ENCODE measurements around the gene CACTIN. TPM values are rescaled to one million over a fixed set of nuclear protein-coding genes. Genes with fewer than 3 reads are reported as not detected.

Gene CACTIN
- polyA plus RNA-seq, 1 of the 3 experiments (the other 2 are of a cell fraction): 36.4 TPM

DNA sequence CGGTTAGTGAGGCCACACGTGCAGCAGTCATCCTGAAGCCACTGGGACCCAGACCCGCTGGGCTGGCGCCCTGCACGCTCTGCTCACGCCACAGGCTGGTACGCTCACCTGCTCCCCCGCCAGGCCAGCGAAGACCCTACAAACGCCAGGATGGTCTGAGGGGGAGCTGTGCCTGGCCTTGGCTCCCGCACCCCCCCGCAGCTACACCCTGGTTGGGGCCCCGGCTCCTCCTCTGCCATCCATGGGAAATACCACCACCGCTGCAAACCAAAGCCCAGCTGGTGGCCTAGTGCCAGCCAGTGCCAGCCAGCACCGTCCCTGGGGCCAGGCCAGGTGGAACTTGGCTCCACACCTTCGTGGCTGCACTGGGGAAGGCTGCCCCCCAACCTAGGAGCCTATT, 23.3 kb upstream of the CACTIN start:
- DNase-seq: no peak
- Histone ChIP-seq H4K20me1 (ENCODE audit: insufficient read depth) (no peaks in the 10 kb centered on the region), H3F3A (replicated peaks; ENCODE audit: insufficient read depth) (no peaks in the 10 kb centered on the region), H2AFZ (ENCODE audit: low read depth) (no peak overlapping the region), H3K27me3 (ENCODE audit: insufficient read depth) (no peaks in the 10 kb centered on the region), H3K4me1 (ENCODE audit: control insufficient read depth in 1 of 2, insufficient read depth in 2 of 2, low read depth in 1 of 2, low read length in 1 of 2) (no peaks in the 10 kb centered on the region), H3K9me3 (no peaks in the 10 kb centered on the region), H3K9me2 (no peaks in the 10 kb centered on the region), H3K9ac (no peak overlapping the region), H3K79me2 (ENCODE audit: insufficient read depth) (no peaks in the 10 kb centered on the region), H3K36me3 (replicated peaks in 1 of 2; ENCODE audit: control insufficient read depth in 1 of 2, insufficient read depth in 2 of 2, low read length in 1 of 2) (peaks cover 6 to 21% of the 10 kb centered on the region in 2 experiments), H3K4me2 (no peak overlapping the region), H3K27ac (ENCODE audit: low read depth in 2 of 2, low read length in 1 of 2) (no peak overlapping the region), H3K4me3 (ENCODE audit: low read depth in 2 of 2, low read length in 1 of 2) (no peak overlapping the region)
- WGBS (ENCODE audit: low lambda C conversion rate): 96% methylated on average over 15 of the region's 16 CpGs
- ChIA-PET CTCF (interaction anchor here (1.0 to 1.1 kb wide), 2 partner anchors 56 to 63 kb away, joined by 3 read pairs; no protein-coding TSS in a partner anchor), POLR2A (no interaction called here)
- TF ChIP-seq, protein P1, sequence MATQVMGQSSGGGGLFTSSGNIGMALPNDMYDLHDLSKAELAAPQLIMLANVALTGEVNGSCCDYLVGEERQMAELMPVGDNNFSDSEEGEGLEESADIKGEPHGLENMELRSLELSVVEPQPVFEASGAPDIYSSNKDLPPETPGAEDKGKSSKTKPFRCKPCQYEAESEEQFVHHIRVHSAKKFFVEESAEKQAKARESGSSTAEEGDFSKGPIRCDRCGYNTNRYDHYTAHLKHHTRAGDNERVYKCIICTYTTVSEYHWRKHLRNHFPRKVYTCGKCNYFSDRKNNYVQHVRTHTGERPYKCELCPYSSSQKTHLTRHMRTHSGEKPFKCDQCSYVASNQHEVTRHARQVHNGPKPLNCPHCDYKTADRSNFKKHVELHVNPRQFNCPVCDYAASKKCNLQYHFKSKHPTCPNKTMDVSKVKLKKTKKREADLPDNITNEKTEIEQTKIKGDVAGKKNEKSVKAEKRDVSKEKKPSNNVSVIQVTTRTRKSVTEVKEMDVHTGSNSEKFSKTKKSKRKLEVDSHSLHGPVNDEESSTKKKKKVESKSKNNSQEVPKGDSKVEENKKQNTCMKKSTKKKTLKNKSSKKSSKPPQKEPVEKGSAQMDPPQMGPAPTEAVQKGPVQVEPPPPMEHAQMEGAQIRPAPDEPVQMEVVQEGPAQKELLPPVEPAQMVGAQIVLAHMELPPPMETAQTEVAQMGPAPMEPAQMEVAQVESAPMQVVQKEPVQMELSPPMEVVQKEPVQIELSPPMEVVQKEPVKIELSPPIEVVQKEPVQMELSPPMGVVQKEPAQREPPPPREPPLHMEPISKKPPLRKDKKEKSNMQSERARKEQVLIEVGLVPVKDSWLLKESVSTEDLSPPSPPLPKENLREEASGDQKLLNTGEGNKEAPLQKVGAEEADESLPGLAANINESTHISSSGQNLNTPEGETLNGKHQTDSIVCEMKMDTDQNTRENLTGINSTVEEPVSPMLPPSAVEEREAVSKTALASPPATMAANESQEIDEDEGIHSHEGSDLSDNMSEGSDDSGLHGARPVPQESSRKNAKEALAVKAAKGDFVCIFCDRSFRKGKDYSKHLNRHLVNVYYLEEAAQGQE (IDR thresholded peaks at IDR 0.05; ENCODE audit: low read depth, low read length): no peak
- TF ChIP-seq NFIC (IDR thresholded peaks at IDR 0.05; ENCODE audit: borderline replicate concordance) (no peak), TAF1 (IDR thresholded peaks at IDR 0.05; ENCODE audit: borderline replicate concordance, low read depth, low read length) (no peak), RXRA (IDR thresholded peaks at IDR 0.05; ENCODE audit: borderline replicate concordance, low read depth) (no peak), ELF1 (IDR thresholded peaks at IDR 0.05) (no peak), GABPA (IDR thresholded peaks at IDR 0.05; ENCODE audit: low read depth) (no peak), YY1 (IDR thresholded peaks at IDR 0.05; ENCODE audit: low read depth) (no peak), FOXM1 (IDR thresholded peaks at IDR 0.05; ENCODE audit: low read depth) (no peak), RCOR1 (IDR thresholded peaks at IDR 0.05; ENCODE audit: low read length) (no peak), MEF2A (IDR thresholded peaks at IDR 0.05; ENCODE audit: borderline replicate concordance, low read depth) (no peak), JUND (IDR thresholded peaks at IDR 0.05) (no peak), RFX5 (IDR thresholded peaks at IDR 0.05; ENCODE audit: low read length) (no peak), MXI1 (IDR thresholded peaks at IDR 0.05; ENCODE audit: low read depth, low read length) (no peak), SIN3A (IDR thresholded peaks at IDR 0.05; ENCODE audit: borderline replicate concordance, low read depth, low read length) (no peak)
- TF ChIP-seq, protein P2, sequence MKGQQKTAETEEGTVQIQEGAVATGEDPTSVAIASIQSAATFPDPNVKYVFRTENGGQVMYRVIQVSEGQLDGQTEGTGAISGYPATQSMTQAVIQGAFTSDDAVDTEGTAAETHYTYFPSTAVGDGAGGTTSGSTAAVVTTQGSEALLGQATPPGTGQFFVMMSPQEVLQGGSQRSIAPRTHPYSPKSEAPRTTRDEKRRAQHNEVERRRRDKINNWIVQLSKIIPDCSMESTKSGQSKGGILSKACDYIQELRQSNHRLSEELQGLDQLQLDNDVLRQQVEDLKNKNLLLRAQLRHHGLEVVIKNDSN (IDR thresholded peaks at IDR 0.05; ENCODE audit: borderline replicate concordance, low read depth): no peak
- TF ChIP-seq, protein P3, sequence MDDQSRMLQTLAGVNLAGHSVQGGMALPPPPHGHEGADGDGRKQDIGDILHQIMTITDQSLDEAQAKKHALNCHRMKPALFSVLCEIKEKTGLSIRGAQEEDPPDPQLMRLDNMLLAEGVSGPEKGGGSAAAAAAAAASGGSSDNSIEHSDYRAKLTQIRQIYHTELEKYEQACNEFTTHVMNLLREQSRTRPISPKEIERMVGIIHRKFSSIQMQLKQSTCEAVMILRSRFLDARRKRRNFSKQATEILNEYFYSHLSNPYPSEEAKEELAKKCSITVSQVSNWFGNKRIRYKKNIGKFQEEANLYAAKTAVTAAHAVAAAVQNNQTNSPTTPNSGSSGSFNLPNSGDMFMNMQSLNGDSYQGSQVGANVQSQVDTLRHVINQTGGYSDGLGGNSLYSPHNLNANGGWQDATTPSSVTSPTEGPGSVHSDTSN (IDR thresholded peaks at IDR 0.05): no peak
- TF ChIP-seq, protein P4, sequence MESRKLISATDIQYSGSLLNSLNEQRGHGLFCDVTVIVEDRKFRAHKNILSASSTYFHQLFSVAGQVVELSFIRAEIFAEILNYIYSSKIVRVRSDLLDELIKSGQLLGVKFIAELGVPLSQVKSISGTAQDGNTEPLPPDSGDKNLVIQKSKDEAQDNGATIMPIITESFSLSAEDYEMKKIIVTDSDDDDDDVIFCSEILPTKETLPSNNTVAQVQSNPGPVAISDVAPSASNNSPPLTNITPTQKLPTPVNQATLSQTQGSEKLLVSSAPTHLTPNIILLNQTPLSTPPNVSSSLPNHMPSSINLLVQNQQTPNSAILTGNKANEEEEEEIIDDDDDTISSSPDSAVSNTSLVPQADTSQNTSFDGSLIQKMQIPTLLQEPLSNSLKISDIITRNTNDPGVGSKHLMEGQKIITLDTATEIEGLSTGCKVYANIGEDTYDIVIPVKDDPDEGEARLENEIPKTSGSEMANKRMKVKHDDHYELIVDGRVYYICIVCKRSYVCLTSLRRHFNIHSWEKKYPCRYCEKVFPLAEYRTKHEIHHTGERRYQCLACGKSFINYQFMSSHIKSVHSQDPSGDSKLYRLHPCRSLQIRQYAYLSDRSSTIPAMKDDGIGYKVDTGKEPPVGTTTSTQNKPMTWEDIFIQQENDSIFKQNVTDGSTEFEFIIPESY (IDR thresholded peaks at IDR 0.05; ENCODE audit: borderline replicate concordance, low read depth): no peak
- TF ChIP-seq, protein P5, sequence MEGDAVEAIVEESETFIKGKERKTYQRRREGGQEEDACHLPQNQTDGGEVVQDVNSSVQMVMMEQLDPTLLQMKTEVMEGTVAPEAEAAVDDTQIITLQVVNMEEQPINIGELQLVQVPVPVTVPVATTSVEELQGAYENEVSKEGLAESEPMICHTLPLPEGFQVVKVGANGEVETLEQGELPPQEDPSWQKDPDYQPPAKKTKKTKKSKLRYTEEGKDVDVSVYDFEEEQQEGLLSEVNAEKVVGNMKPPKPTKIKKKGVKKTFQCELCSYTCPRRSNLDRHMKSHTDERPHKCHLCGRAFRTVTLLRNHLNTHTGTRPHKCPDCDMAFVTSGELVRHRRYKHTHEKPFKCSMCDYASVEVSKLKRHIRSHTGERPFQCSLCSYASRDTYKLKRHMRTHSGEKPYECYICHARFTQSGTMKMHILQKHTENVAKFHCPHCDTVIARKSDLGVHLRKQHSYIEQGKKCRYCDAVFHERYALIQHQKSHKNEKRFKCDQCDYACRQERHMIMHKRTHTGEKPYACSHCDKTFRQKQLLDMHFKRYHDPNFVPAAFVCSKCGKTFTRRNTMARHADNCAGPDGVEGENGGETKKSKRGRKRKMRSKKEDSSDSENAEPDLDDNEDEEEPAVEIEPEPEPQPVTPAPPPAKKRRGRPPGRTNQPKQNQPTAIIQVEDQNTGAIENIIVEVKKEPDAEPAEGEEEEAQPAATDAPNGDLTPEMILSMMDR (IDR thresholded peaks at IDR 0.05): no peak
